IPS-20b (cell line): ENCODE measurements around the gene DNAJC28.
A peak's percentile ranks its signal among the peaks of the same experiment; 100 is the strongest.

Source experiments
- H3K27ac ChIP-seq: one replicate; pipeline ENCODE4 v1.5.1; 2013; ENCODE audit warnings: low read length
- H3K27me3 ChIP-seq: 2 replicates; pipeline ENCODE4 v1.6.1; 2013; ENCODE audit warnings: mild to moderate bottlenecking, low read length, inconsistent platforms; ENCODE audit not compliant: insufficient read depth
- H3K36me3 ChIP-seq: 2 replicates; pipeline ENCODE4 v1.6.1; 2013; ENCODE audit warnings: low read depth, mild to moderate bottlenecking, inconsistent platforms, low read length, moderate library complexity; ENCODE audit not compliant: insufficient read depth
- H3K4me1 ChIP-seq: 2 replicates; pipeline ENCODE4 v1.6.1; 2013; ENCODE audit warnings: mild to moderate bottlenecking, control low read depth, inconsistent platforms, low read length, moderate library complexity; ENCODE audit not compliant: insufficient read depth
- H3K4me3 ChIP-seq: 2 replicates; pipeline ENCODE4 v1.5.1; 2013; ENCODE audit warnings: mild to moderate bottlenecking, low read length, inconsistent platforms
- H3K9ac ChIP-seq: 2 replicates; pipeline ENCODE4 v1.6.1; 2013; ENCODE audit warnings: low read depth, mild to moderate bottlenecking, inconsistent platforms, low read length, moderate library complexity
- H3K9me3 ChIP-seq: 2 replicates; pipeline ENCODE4 v1.6.1; 2013; ENCODE audit warnings: mild to moderate bottlenecking, low read depth, low read length, inconsistent platforms; ENCODE audit not compliant: insufficient read depth

The DNAJC28 gene, protein sequence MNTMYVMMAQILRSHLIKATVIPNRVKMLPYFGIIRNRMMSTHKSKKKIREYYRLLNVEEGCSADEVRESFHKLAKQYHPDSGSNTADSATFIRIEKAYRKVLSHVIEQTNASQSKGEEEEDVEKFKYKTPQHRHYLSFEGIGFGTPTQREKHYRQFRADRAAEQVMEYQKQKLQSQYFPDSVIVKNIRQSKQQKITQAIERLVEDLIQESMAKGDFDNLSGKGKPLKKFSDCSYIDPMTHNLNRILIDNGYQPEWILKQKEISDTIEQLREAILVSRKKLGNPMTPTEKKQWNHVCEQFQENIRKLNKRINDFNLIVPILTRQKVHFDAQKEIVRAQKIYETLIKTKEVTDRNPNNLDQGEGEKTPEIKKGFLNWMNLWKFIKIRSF

GRCh38 chr21:33491373-33492102, at the start of gene DNAJC28:
TSS of gene DNAJC28 (minus strand) at chr21:33491716. CDS start at chr21:33489393, 2,323 bp downstream.
- Histone ChIP-seq H3K27me3 (no peaks in the 10 kb centered on the region), H3K36me3 (peaks cover 13% of the 10 kb centered on the region; the same call in 1 of the 2 replicates), H3K4me1 (peaks cover 8% of the 10 kb centered on the region), H3K9me3 (no peaks in the 10 kb centered on the region), H3K27ac (peak within 1 kb of the TSS; percentile 2), H3K9ac (peak within 1 kb of the TSS; percentile 69; the same call in 1 of the 2 replicates), H3K4me3 (peak within 1 kb of the TSS; percentile 84)

- no peaks in the 10 kb centered on the region for H3K27me3 ChIP-seq
- H3K9ac ChIP-seq: peak overlapping the region; percentile 97
- peaks cover 16% of the 10 kb centered on the region; the same call in 1 of the 2 replicates for H3K4me1 ChIP-seq
- peak overlapping the region; percentile 91 for H3K4me3 ChIP-seq
- H3K9me3 ChIP-seq: no peaks in the 10 kb centered on the region
- H3K36me3 ChIP-seq: peaks cover 51% of the 10 kb centered on the region
- H3K27ac ChIP-seq: peak overlapping the region; percentile 97
These were observed 49.7 kb upstream of the DNAJC28 start for GRCh38 chr21:33541105-33541711.

- H3K9ac ChIP-seq: peak overlapping the region; percentile 97; the same call in 1 of the 2 replicates
These were observed 49.2 kb upstream of the DNAJC28 start for GRCh38 chr21:33540711-33541104.

GRCh38 chr21:33539616-33540015, 48.1 kb upstream of the DNAJC28 start:
- no peak overlapping the region for H3K9ac ChIP-seq
- H3K27me3 ChIP-seq: no peaks in the 10 kb centered on the region
- H3K9me3 ChIP-seq: no peaks in the 10 kb centered on the region
- H3K4me1 ChIP-seq: peaks cover 9% of the 10 kb centered on the region; the same call in 1 of the 2 replicates
- peaks cover 62% of the 10 kb centered on the region for H3K36me3 ChIP-seq
- no peak overlapping the region for H3K4me3 ChIP-seq
- no peak overlapping the region for H3K27ac ChIP-seq

More at GRCh38 chr21:33540711-33541104, 49.2 kb upstream of the DNAJC28 start:
- H3K27ac ChIP-seq: no peak overlapping the region
- no peaks in the 10 kb centered on the region for H3K27me3 ChIP-seq
- H3K9me3 ChIP-seq: no peaks in the 10 kb centered on the region
- peak overlapping the region; percentile 91 for H3K4me3 ChIP-seq
- peaks cover 51% of the 10 kb centered on the region for H3K36me3 ChIP-seq
- H3K4me1 ChIP-seq: peaks cover 16% of the 10 kb centered on the region; the same call in 1 of the 2 replicates

- Histone ChIP-seq H3K27me3 (no peaks in the 10 kb centered on the region), H3K36me3 (peaks cover 85% of the 10 kb centered on the region), H3K4me3 (no peak overlapping the region), H3K9me3 (no peaks in the 10 kb centered on the region), H3K27ac (no peak overlapping the region), H3K4me1 (peaks cover 5% of the 10 kb centered on the region; the same call in 1 of the 2 replicates), H3K9ac (no peak overlapping the region)
These were observed 45.7 kb upstream of the DNAJC28 start for GRCh38 chr21:33537212-33537611.

DNA sequence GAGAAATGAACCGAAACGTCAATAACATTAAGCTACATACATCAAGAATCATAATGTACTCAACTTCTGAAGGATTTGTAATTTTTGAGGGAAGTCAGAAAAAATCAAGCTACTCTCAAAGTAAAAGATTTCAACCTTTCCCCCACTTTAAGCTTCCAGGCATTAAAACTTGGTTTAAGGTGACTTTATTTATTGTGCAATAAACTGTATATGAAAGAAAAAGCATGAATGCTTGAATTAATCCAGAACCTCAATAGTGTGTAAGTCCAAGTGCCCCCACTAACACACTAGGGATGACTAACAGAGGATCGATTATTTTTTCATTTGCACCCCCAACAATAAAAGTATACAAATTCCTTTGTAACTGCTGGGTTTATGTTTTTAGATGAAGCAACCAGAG, 39.5 kb upstream of the DNAJC28 start:
- no peaks in the 10 kb centered on the region for H3K27me3 ChIP-seq
- no peak overlapping the region for H3K4me3 ChIP-seq
- H3K4me1 ChIP-seq: no peaks in the 10 kb centered on the region
- peaks cover 100% of the 10 kb centered on the region for H3K36me3 ChIP-seq
- no peak overlapping the region for H3K27ac ChIP-seq
- H3K9ac ChIP-seq: no peak overlapping the region
- no peaks in the 10 kb centered on the region for H3K9me3 ChIP-seq

DNA sequence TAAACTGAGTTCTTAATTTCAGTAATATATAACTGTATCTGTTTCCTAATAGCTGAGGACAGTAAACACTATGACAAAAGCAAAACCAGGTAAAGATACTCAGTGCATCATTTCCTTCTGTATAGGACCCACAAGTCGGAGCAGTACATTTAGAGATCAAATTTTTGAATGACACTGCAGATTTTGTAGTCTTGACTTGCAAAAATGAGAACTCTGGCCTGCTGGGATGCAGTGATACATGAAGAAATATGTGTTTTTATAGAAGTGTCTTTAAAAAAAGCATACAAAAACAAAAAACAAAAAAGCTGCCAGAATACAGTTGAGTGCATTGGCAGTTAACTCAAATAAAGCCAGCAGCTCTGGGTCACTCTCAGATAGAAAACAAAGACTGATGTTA, 31.4 kb upstream of the DNAJC28 start:
- Histone ChIP-seq H3K36me3 (peaks cover 87% of the 10 kb centered on the region), H3K4me3 (no peak overlapping the region), H3K4me1 (no peaks in the 10 kb centered on the region), H3K27ac (no peak overlapping the region), H3K9ac (no peak overlapping the region), H3K27me3 (no peaks in the 10 kb centered on the region), H3K9me3 (no peaks in the 10 kb centered on the region)

GRCh38 chr21:33522297-33522952, 30.9 kb upstream of the DNAJC28 start:
- Histone ChIP-seq H3K4me1 (no peaks in the 10 kb centered on the region), H3K27ac (no peak overlapping the region), H3K27me3 (no peaks in the 10 kb centered on the region), H3K9ac (no peak overlapping the region), H3K9me3 (no peaks in the 10 kb centered on the region), H3K36me3 (peaks cover 87% of the 10 kb centered on the region), H3K4me3 (no peak overlapping the region)

DNA sequence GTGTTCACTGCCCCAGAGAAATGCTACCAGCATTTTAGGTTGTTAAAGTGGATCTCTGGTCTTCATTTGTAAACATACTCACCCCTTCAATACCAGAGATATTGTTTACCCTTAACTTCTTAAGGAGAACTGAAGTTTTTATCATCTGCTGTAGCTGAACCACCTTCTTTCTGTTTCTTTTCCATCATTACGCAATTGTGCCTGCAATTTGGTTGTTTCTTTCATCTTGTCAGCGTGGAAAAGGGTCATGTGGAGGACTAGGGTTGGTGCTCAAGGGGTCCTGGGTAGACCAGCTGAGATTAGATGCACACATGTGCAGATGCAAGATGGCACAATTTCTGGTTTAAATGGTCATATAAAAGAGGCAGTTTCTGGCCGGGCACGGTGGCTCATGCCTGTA, 27.4 kb upstream of the DNAJC28 start:
- no peaks in the 10 kb centered on the region for H3K9me3 ChIP-seq
- H3K36me3 ChIP-seq: peaks cover 91% of the 10 kb centered on the region
- no peaks in the 10 kb centered on the region for H3K4me1 ChIP-seq
- no peak overlapping the region for H3K9ac ChIP-seq
- H3K27ac ChIP-seq: no peak overlapping the region
- no peak overlapping the region for H3K4me3 ChIP-seq
- H3K27me3 ChIP-seq: no peaks in the 10 kb centered on the region

GRCh38 chr21:33514229-33514628, 22.7 kb upstream of the DNAJC28 start:
- Histone ChIP-seq H3K9ac (no peak overlapping the region), H3K27me3 (no peaks in the 10 kb centered on the region), H3K4me3 (no peak overlapping the region), H3K9me3 (no peaks in the 10 kb centered on the region), H3K36me3 (peaks cover 98% of the 10 kb centered on the region), H3K27ac (no peak overlapping the region), H3K4me1 (no peaks in the 10 kb centered on the region)

DNA sequence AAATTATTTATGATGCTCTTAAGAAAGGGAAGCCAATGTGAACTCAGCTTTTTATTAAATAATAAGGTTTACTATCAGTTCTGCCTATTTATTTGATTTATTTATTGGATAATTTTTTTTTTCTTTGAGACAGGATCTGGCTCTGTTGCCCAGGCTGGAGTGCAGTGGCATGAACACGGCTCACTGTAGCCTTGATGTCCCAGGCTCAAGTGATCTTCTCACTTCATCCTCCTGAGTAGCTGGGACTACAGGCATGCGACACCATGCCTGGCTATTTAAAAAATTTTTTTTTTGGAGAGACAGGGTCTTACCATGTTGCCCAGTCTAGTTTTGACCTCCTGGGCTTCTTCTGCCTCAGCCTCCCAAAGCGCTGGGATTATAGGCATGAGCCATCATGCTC, 21.0 kb upstream of the DNAJC28 start:
- Histone ChIP-seq H3K27ac (no peak overlapping the region), H3K9me3 (no peaks in the 10 kb centered on the region), H3K36me3 (peaks cover 97% of the 10 kb centered on the region), H3K27me3 (no peaks in the 10 kb centered on the region), H3K9ac (no peak overlapping the region), H3K4me1 (no peaks in the 10 kb centered on the region), H3K4me3 (no peak overlapping the region)
